Hepatocyte (in vitro differentiated cells): ENCODE data around the gene SUPT3H.

Source experiments
- EZH2 ChIP-seq: fragments of 200-600 bp; sonication (generic); IDR thresholded peaks from 2 replicates; pipeline ENCODE4 v1.6.1; 2016; ENCODE audit warnings: antibody characterized with exemption, mild to moderate bottlenecking, borderline replicate concordance
- EZH2phosphoT487 ChIP-seq: fragments of 200-600 bp; sonication (generic); IDR thresholded peaks from one replicate; pipeline ENCODE4 v1.6.1; 2018; ENCODE audit warnings: antibody characterized with exemption, mild to moderate bottlenecking, low read depth, moderate library complexity; ENCODE audit not compliant: unreplicated experiment, severe bottlenecking
- TF ChIP-seq, protein P1 (sequence below): fragments of 200-600 bp; sonication (generic); IDR thresholded peaks from 2 replicates; pipeline ENCODE4 v1.5.1; 2016; ENCODE audit warnings: antibody characterized with exemption, mild to moderate bottlenecking; ENCODE audit not compliant: poor library complexity

DNA sequence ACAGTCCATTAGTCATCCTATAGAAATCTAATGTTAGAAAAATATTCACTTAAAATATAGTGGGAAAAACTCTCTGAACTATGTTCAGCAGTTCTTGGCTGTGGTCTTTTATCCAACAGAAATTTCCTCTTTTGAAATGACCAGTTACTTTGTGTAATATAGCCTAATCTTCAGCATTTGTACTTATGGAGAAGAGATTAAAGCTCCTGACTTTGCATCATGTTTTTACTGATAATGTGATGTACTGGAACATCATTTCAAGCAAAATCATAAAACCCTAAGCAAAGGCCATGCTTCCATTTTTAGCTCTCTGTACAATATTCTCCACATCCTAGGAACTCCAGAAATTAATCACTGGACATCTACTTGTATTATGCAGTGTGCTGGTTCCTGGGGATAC is 480.4 kb downstream of the SUPT3H start:
- TF ChIP-seq, protein P1, sequence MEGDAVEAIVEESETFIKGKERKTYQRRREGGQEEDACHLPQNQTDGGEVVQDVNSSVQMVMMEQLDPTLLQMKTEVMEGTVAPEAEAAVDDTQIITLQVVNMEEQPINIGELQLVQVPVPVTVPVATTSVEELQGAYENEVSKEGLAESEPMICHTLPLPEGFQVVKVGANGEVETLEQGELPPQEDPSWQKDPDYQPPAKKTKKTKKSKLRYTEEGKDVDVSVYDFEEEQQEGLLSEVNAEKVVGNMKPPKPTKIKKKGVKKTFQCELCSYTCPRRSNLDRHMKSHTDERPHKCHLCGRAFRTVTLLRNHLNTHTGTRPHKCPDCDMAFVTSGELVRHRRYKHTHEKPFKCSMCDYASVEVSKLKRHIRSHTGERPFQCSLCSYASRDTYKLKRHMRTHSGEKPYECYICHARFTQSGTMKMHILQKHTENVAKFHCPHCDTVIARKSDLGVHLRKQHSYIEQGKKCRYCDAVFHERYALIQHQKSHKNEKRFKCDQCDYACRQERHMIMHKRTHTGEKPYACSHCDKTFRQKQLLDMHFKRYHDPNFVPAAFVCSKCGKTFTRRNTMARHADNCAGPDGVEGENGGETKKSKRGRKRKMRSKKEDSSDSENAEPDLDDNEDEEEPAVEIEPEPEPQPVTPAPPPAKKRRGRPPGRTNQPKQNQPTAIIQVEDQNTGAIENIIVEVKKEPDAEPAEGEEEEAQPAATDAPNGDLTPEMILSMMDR: no peak
- TF ChIP-seq EZH2phosphoT487 (no peak), EZH2 (no peak)
